NCI-H1092 treated with DMSO at 0.1 percent for 48 hours (cell line): Measurements from ENCODE around the gene MLLT1.

Experiments
- DNase-seq: peaks from one replicate; lab custom pipeline; 2025; lab: John Stamatoyannopoulos, UW

The MLLT1 gene

DNA sequence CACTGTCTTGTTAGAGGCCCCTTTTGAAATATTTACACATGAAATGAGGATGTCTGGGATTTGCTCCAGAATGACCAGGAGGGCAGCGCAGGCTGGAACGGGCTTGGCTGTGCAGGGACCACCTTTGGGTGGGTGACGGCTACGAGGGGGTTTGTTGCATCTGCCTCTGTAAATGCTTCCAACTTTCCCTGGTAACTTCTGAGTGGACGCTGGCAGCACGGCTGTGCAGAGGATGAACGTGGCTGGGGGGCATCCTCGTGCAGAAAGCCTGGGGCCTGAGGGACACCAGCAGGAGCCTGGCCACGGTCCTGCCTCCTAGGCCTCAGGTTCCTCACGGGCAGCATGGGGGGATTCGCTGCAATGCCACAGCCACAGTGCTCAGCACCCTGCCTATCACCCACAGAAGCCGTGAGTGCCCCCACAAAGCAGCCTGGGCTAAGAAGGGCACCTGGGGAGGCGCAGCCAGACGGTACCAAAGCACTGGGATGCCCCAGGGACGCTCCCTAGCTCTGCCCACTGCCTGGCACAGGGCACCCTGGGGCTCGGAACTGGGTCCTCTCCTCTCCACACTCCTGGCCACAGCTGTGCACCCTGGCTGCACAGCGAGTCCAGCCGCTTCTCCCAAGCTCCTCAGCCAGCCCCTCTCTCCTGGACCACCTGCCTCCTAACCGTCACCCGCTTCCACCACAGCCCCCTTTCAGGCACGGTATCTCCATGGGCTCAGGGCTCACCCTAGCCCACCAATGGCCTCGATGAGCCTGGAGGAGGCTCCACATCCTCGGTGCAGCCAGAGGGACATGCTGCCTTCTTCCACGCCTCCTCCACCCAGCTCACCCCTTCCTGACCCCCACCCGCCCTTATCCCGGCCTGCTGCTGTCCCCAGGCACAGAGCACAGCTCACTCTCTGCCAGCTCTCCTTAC lies 44.5 kb downstream of the MLLT1 start:
- no peak for DNase-seq

DNA sequence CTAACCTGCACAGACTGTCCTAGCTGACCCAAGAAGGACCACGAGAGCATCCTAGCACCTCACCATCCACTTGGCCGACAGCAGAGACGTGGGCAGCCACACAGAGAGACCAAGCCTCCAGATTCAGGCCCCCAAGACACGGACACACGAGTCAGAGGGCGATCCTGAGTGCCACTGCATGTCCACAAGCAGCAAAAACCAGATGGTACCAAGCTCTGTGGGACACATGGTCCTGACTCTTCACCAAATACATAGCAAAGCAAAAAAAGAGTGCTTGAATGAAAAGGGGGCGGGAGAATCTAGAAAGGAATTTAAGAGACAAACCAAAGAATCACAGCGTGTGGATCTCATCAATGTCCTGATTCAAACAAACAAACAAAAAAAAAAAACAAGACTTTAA lies 45.2 kb downstream of the MLLT1 start:
- no peak for DNase-seq

DNA sequence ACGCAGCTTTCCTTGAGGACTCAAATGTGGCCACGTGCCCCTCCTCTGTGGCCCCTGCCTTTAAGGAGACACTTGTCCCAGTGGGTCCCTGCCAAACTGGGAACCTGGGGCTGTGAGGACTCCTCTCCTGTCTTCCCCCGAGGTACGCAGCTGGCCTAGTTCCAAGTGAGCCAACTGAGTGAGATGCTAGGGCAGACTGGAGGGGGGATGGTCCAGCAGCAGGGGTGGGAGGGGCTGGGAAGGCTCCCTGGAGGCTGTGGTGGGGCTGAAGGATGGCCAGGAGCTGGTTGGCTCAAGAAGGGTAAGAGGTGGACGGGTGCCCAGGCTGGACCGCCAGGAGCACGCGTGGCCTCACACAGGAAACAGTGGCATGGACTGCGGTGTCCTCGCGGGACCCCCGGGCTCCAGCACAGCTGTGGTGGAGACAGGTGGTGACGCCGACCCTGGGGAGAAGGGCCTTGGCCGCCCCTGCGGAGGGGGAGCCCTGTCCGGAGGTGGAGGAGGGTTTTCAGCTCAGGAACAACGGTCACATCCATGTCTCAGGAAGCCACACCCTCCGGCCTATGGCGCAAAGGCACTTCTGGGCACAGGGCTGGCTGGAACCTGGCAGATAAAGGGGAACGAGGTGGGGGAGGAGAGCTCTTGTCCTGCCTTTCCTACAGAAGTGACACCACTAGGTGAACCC lies 45.8 kb downstream of the MLLT1 start:
- peak; percentile 9 for DNase-seq

- DNase-seq, result no peak
These were observed 46.5 kb downstream of the MLLT1 start for GRCh38 chr19:6233056-6233826.

GRCh38 chr19:6232601-6233055 lies 47.1 kb downstream of the MLLT1 start:
- no peak for DNase-seq

DNA sequence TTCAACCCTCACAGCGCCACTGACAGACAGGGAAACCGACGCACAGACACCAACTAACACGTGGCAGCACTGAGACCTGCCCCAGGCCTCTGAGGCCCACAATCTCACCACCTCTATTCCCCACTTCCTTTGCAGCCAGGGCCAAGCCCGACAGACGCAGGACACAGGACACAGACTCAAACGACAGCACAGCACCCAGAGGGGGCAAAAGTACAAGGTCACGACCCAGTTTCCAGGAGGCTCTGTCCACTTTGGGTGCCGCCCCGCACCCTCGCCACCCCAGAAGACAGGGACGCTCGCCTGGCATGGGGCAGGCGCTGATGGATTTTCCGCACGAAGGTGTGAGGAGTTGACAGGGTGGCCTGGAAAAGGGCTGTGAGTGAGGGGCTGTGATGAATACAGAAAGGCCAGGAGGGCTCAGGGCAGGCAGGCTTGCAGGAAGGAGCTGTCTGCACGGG lies 48.8 kb downstream of the MLLT1 start:
- DNase-seq, result no peak

DNA sequence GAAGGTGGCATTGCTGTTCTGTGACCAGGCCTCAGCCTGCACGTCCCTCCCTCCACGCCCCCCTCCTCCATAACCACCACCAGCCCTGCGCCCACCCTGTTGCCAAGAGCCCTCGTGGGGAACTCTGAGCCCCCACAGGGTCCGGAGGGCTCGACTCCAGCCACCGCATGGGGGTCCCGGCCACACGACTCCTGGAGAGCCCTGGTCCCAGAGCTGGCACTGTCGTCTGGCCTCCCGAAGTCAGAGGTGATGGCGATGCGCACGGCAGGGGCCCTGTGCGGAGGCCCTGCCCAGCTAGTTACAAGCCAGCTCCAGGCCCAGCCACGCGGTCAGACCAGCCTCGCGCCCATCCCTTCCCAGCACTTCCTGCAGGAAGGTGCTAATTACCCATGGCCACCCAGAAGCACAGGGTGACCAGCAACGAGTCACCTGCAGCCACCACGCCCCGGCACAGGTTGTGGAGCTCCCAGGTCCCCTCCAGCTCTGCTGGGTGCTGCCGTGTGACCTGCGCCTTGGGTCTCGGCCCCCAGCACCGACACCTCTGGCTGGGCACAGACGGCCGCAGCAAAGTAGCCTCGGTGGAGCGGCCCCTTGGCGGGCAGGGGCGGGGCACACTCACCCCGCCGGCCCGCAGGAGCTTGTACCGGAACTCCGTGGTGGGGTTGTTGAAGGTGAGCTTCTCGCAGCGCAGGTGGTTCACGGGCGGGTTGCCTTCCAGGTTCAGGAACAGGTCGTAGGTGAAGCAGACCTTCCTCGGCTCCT lies 49.6 kb downstream of the MLLT1 start:
- DNase-seq, result no peak

DNA sequence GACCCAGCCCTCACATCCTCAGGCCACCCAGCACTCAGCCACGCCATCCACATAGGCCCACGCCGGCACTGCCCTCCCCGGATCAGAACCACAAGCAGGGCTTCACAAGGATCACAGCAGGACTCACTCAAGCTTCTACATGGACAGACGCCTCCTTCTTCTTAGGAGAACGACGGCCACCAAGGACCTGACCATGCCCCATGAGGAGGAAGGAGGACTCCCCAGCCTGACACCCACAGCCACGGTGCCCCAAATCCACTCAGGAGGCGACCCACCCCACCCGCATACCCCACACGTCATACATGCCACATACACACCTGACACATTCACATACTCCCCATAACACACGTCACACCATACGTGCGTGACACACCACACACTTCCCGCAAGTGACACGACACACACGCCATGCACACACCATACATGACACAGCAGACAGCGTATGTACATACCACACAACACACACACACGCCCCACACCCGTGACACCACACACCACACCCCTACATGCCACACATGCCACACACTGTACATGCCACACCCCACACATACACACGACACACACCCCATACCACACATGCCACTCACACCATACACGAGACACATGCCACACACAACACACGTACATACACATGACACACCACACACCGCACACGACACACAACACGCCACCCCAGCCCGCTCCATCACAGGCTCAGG lies 50.4 kb downstream of the MLLT1 start:
- no peak for DNase-seq

DNA sequence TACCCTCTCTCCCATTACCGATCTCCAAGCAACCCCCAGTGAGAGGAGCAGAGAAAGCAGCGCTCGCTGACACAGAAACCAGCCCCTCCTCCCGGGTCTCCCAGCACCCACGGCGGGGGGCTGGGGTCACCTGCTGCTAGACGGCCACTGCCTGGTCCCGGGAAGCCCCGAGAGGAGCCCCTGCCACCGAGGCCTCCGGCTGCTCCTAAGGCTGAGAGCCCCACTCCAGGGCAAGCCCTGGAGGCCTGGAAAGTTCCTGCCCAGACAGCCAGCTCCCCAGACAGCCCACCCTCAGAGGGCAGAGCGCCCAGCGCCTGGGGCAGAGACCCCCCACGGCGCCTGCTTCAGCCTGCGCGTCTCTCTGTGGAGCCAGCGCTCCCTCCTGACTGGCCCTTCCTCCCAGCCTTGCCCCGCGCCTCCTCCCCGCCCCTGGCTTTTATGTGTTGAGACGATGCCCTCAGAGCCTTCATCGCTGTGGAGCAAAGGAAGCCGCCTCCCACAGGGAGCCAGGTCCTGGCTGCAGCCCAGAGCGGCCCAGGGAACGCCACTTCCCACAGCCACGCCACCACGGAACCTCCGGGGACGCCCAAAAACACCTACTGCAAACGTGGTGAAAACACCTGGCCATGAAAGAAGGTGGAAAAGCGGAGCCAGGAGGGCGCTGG lies 51.1 kb downstream of the MLLT1 start:
- DNase-seq, result no peak

- DNase-seq, result no peak
These were observed 51.8 kb downstream of the MLLT1 start for GRCh38 chr19:6227936-6228325.

GRCh38 chr19:6227156-6227935 lies 52.4 kb downstream of the MLLT1 start:
- no peak for DNase-seq

GRCh38 chr19:6226444-6227155 lies 53.2 kb downstream of the MLLT1 start:
- DNase-seq, result no peak

DNA sequence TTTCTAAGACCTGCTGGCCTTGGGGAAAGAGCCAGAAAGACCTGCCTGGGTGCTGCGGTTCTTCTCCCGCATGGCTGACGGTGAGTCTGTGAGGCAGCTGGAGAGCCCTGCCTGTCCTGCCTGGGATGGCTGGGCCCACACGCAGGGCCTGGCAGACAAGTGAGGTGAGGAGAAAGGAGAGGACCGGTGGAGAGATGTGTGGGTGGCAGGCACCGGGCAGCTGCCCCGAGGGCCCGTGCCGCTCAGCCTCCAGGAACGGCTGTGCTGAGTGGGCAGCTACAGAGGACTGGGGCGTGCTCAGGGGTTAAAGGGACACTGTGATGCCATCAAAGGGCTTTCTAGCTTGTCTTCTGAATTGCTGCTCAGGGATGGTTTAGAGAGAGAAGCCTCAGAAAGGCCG lies 53.8 kb downstream of the MLLT1 start:
- no peak for DNase-seq

GRCh38 chr19:6225232-6225865 lies 54.4 kb downstream of the MLLT1 start:
- no peak for DNase-seq

- no peak for DNase-seq
These were observed 55.5 kb downstream of the MLLT1 start for GRCh38 chr19:6224308-6224675.

DNA sequence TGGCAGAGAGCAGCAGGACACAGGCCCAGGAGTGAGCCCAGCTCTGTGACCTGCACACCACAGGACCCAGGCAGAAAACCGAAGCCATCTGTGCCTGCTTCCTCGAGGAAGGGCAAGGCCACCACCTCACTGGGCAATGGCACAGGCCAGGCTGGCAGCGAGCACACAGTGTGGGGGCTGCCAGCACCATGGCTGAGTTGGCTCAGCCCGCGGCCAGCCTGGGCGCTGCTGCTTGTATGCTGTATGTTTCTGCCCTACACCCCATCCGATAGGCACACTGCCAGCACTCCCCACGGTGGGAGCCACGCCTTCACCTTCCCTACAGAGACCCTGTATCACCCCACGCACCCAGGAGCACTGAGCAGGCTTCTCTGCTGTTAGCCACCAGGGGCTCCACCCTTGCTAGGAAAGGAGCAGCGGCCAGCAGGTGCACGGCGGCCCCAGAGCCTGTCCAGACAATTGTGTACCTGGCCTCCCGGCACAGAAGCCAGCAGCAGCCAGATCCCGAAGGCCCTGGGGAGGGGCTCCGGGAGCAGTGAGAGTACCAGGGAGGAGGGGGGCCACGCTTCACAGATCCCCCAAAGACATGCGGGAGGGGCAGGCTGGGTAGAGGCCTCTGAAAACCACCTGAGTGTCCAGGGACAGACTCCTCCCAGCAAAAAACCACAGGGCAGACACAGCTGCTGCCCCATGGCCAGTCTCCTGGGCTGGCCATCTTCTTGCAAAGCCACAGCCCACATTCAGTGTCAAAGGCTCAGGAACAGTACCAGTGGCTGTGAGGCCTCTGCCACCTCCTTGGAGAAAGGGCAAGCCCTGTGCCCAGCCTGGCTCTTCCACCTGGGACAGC lies 56.1 kb downstream of the MLLT1 start:
- DNase-seq, result no peak

- DNase-seq, result no peak
These were observed 56.9 kb downstream of the MLLT1 start for GRCh38 chr19:6222884-6223283.
